Mononuclear cell (primary cell): ENCODE measurements around the gene CDH23. TPM values are rescaled to one million over a fixed set of nuclear protein-coding genes. Genes with fewer than 3 reads are reported as not detected.

Experiments used
- H3K27me3 ChIP-seq: 2 replicates; pipeline ENCODE4 v1.6.0; 2011; ENCODE audit warnings: low read length, control low read depth; ENCODE audit not compliant: insufficient read depth
- H3K4me1 ChIP-seq: 2 replicates; pipeline ENCODE4 v1.5.1; 2011; ENCODE audit warnings: mild to moderate bottlenecking, low read length, control low read depth; ENCODE audit not compliant: insufficient read depth
- H3K4me3 ChIP-seq: 2 replicates; pipeline ENCODE4 v1.5.1; 2011; ENCODE audit warnings: mild to moderate bottlenecking, low read length, moderate library complexity
- H3K9me3 ChIP-seq: 2 replicates; pipeline ENCODE4 v1.5.1; 2011; ENCODE audit warnings: low read depth, mild to moderate bottlenecking, control low read depth, low read length
- total RNA-seq: library from RNA; depleted of rRNA; stranded (reverse); fragments of >200 nt; gene quantifications from one replicate; pipeline ENCODE4 v1.2.3, GENCODE V29; 2012

CDH23 gene
- total RNA-seq, 1 donor, result 5.0 TPM

DNA sequence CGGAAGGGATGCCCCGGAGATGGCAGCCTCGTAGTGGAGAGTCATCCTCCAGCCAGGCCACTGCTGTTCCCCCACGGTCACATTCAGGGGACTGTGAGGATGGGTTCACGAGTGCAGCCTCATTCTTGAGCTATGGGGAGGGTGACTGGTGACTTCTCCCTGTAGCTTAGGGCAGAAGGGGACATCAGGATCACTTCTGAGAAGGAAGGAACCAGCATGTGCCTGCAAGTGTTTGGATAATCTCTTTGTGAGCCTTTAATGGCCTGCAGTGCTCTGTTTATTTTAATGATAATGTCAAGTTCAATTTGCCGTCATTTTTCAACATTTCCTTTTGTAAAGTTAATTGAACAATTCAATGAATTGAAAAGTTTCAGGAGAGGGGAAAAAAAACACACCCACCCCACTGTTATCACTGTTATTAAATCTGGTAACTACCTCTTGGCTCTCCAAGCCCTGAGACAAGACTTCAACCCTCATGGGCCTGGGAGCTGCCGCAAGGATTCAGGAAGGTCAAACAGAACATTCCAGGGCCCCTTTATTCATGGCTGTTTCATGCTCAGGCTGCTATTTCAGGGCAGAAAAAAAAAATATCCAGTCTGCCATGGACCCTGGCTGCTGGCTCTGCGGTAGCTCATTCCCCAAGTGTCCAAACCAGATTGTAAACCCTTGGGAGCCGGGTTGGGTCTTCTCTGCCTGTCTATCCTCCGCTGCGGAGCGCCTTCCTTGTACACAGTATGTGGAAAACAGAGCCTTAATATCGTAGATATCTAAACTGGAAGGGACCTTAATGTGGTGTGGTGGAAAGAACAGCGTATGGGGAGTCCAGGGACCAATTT is 100.4 kb downstream of the CDH23 start:
- Histone ChIP-seq H3K9me3 (no peaks in the 10 kb centered on the region), H3K4me1 (peaks cover 3% of the 10 kb centered on the region), H3K27me3 (no peaks in the 10 kb centered on the region), H3K4me3 (no peak overlapping the region)

DNA sequence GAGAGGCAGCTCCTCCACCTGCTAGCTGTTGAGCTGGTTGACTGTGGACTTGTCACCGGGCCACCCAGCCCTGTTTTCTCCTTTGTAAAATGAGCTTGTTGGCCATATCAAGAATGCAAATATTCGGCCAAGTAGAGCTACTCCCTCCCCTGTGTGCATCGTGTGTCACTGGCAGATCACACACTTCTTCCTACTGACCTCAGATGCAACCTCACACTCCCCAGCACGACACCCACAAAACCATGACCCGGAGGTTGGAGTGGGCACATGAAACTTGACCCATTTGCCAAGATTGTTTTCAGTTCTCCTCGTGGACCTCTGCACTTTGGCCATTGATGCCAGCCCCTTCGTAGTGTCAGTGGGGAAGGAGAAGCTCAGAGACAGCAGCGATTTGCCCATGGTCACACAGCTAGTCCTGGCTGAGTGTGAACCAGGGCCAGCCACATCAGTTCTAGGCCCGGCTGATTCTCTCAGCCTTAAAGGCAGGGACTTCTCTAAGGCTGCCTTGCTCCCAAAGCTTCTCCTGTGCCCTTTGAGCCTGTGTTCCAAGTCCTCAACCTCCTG is 101.1 kb downstream of the CDH23 start:
- Histone ChIP-seq H3K4me1 (peaks cover 3% of the 10 kb centered on the region), H3K9me3 (no peaks in the 10 kb centered on the region), H3K27me3 (no peaks in the 10 kb centered on the region), H3K4me3 (no peak overlapping the region)

DNA sequence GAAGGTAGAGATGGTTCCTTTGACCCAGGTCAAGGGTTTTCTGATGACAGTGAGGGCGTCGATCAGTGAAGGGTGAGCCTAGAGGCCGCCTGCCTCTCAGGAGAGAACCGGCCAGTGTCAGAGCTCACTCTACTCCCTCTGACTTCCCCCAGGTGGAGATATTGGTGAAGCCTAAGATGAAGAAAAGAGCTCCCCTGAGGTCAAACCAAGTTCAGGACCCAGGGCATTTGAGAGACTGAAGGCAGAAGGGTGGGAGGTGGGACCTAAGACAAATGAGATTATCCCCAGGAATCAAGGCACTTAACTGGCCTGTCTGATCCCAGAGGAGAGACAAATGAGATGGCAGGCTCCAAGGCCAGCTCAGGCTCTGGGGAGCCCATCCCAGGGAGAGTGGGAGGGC is 104.7 kb downstream of the CDH23 start:
- Histone ChIP-seq H3K27me3 (no peaks in the 10 kb centered on the region), H3K4me3 (no peak overlapping the region), H3K4me1 (no peaks in the 10 kb centered on the region), H3K9me3 (no peaks in the 10 kb centered on the region)

DNA sequence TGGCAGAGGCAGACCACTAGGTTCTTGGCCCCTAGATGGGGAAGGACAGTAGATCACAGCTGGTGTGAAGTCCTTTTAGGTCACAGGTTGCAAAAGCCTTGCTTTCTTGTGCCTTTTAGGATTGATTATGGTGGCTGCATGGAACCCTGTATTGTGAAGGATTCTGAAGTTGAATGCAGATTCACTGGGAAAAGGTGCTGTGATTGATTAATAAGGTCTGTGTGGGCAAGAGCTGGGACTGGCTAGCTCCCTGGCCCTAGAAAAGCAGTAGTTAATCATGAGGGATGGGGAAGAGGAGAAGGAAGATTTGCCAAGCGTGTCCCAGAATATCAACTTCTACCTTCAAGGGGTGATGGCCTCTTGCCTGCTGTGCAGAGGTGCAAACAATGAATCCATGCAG is 105.5 kb downstream of the CDH23 start:
- no peaks in the 10 kb centered on the region for H3K9me3 ChIP-seq
- no peaks in the 10 kb centered on the region for H3K27me3 ChIP-seq
- H3K4me3 ChIP-seq, result no peak overlapping the region
- H3K4me1 ChIP-seq, result no peaks in the 10 kb centered on the region

DNA sequence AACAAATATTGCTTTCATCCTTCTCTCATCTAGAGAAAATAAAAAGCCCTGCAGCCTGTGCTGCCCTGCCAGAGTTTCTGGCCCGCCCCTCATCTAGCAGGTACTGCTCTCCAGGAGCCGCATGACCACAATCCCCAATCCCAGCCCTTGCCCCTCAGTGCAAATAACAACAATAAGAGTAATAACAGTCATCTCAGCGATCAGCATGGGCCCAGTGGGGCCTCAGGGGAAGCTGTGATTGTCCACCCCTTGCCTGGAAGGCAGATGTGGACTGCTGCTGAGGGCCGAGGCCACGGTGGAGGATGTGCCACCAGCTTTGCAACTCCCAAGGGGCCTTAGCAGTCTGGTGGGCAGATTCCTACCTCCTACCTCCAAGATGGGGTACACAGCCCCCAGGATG is 106.1 kb downstream of the CDH23 start:
- H3K9me3 ChIP-seq, result no peaks in the 10 kb centered on the region
- H3K4me1 ChIP-seq, result no peaks in the 10 kb centered on the region
- H3K27me3 ChIP-seq, result no peaks in the 10 kb centered on the region
- H3K4me3 ChIP-seq, result no peak overlapping the region

DNA sequence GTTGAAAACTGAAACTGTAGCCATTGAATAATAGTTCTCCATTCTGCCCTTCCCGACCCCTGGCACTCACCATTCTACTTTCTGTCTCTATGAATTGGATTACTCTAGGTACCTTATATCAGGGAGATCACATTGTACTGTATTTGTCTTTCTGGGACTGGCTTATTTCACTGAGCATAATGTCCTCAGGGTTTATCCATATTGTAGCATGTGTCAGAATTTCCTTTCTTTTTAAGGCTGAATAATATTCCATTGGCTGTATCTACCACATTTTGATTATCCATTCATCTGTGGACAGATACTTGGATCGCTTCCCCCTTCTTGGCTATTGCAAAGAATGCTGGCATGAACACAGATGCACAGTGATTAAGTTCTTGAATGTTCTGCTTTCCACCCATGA is 107.4 kb downstream of the CDH23 start:
- Histone ChIP-seq H3K27me3 (no peaks in the 10 kb centered on the region), H3K4me3 (no peak overlapping the region), H3K9me3 (no peaks in the 10 kb centered on the region), H3K4me1 (no peaks in the 10 kb centered on the region)

DNA sequence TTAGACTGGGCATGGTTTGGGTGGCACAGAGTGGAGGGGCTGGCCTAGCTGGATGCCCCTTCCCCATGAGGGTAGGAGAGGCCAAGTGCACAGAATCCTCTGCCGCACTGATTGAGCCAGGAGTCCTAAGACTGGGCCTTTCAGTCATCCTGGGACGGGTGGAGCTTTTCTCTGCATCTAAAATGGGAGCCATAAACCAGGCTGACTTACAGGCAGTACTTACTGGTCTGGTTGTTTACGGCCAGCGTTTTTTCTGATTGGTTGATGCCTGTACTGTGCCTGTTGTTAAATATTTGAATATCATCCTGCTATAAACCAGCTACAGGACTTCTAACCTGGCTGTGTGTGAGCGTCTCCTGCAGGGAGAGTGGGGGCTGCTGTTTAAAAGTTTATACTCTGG is 107.8 kb downstream of the CDH23 start:
- Histone ChIP-seq H3K27me3 (no peaks in the 10 kb centered on the region), H3K4me3 (no peak overlapping the region), H3K9me3 (no peaks in the 10 kb centered on the region), H3K4me1 (no peaks in the 10 kb centered on the region)

DNA sequence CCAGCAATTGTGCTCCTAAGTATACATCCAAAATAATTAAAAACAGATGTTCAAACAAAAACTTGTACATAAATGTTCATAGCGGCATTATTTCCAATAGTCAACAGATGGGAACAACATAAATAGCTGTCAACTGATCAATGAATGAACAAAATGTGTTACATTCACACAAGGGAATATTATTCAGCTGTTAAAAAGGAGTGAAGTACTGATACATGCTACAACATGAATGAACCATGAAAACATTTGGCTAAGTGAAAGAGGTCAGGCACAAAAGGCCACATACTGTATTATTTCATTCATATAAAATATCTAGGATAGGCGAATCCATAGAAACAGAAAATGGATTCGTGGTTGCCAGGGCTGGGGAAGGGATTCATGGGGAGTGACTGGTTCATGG is 109.1 kb downstream of the CDH23 start:
- no peaks in the 10 kb centered on the region for H3K4me1 ChIP-seq
- no peak overlapping the region for H3K4me3 ChIP-seq
- no peaks in the 10 kb centered on the region for H3K27me3 ChIP-seq
- no peaks in the 10 kb centered on the region for H3K9me3 ChIP-seq

DNA sequence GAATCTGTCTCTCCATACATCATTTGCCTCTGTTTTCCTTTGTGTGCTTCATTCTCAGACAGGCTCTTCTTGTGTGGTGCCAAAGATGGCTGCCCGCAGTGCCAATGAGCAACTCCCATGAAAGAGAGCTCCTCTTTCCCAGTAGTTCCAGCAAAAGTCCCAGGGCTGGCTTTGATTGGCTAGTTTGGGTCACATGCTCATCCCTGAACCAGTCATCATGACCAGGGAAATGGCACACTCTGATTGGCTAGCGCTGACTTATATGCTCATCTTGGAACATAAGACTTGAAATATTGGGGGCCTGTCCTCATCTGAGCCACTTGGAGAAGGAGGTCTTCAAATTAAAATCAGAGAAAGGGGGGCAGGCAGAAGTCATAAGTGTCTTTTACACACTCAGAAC is 112.7 kb downstream of the CDH23 start:
- Histone ChIP-seq H3K9me3 (no peaks in the 10 kb centered on the region), H3K4me1 (no peaks in the 10 kb centered on the region), H3K4me3 (no peak overlapping the region), H3K27me3 (no peaks in the 10 kb centered on the region)

DNA sequence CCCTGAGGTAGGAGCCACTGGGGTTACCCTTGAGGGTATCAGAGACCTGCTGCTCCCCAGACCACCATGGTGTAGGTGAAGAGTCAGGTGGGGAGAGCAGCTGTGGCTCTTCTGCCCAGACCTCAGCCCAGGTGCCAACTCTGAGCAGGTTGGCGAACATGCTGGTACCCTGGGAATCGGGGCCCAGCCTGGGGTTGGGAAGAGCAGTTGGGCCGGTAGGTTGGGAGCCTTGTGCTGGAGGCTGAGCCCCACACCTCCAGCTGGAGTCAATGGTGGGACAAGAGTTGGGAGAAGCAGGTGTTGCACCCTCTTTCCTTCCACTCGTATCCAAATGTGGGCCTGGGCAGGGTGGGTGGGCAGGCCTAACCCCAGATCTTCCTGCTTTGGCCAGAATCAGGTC is 114.5 kb downstream of the CDH23 start:
- Histone ChIP-seq H3K9me3 (no peaks in the 10 kb centered on the region), H3K4me3 (no peak overlapping the region), H3K27me3 (no peaks in the 10 kb centered on the region), H3K4me1 (no peaks in the 10 kb centered on the region)

DNA sequence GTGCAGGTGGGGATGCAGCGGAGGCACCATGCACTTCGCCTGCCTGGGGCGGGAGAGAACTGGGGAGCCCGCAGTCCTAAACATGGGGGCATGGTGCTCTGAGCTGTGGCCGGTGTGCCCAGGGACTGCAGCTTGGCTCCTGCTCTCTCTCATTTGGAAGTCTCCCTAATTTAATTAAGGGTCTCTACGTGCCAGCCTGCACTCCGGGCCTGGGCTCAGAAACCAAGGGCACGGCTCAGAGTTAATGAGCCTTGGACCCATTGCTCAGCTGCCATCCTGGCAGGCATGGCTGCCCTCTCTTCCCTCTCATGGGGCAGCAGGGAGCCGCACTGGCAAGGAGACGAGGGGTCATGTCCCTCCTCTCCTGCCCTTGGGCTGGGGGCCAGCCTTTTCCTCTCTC is 115.6 kb downstream of the CDH23 start:
- H3K4me3 ChIP-seq, result no peak overlapping the region
- no peaks in the 10 kb centered on the region for H3K9me3 ChIP-seq
- no peaks in the 10 kb centered on the region for H3K27me3 ChIP-seq
- H3K4me1 ChIP-seq, result no peaks in the 10 kb centered on the region

DNA sequence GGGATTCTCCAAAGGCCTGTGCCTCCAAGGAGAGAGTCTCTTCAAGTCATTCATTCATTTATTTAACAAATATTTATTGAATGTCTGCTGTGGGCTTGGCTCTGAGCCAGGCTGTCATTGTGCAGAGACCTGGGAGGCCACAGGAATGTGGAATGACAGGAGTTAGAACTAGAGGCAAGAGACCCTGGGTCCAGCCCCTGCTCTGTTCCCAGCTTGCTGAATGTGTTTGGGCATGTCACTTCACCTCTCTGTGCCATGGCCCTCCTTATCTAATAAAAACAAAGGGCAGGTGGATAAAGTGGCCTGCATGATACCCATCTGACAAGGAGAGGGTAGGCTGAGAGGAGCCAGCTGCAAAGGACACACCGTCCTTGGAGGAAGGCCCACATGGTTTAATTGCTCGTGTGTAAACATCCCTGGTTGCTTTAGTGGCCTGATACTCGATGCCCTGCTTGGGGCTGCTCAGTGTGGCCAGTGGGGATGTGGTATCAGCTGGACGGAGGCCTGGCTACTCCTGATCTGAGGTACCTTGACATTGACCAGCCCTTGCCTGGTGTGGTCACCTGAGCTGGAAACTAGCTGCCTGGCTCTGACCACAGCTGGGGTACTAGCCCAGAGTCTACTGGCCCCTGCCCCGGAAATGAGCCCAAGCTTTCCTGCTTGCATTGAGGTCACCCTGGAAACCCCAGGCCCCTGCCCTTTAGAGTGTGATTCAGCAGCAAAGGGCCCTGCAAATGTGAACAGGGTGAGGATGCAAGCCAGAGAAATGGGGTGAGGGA is 116.2 kb downstream of the CDH23 start:
- no peaks in the 10 kb centered on the region for H3K27me3 ChIP-seq
- H3K4me3 ChIP-seq, result no peak overlapping the region
- H3K4me1 ChIP-seq, result no peaks in the 10 kb centered on the region
- H3K9me3 ChIP-seq, result no peaks in the 10 kb centered on the region

DNA sequence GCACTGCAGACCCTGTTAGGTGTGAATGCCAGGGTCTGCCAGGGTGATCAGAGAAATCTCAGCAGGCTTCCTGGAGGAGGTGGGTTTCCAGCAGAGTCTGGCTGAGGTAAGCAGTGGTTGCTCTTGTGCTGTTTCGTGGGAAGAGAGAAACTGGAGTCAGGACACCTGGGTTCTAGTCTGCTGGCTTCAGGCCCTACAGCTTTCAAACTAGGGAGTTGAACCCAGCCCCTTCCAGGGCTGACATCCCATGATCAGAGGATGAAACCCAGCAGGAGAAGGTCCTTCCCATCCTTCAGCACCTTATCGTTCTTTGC is 116.8 kb downstream of the CDH23 start:
- no peaks in the 10 kb centered on the region for H3K9me3 ChIP-seq
- no peaks in the 10 kb centered on the region for H3K27me3 ChIP-seq
- no peak overlapping the region for H3K4me3 ChIP-seq
- H3K4me1 ChIP-seq, result no peaks in the 10 kb centered on the region

DNA sequence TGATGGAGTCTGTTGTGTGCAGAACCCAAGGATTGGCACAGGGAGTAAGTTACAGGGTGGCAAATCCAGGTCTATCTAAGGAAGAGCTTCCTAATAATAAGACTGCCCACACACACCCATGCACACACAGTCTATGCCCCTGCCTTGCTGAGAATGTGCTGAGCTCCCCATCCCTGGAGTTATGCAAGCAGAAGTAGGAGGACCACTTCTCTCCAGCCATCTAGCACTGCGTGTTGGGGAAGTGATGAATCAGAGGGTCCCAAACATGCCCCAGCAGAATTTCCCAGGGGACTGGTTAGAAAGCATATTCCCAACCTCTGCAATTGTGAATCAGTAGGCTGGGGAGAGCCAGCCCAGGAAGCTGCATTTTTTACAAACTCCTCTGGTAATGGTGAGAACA is 117.2 kb downstream of the CDH23 start:
- no peaks in the 10 kb centered on the region for H3K9me3 ChIP-seq
- H3K4me1 ChIP-seq, result no peaks in the 10 kb centered on the region
- no peak overlapping the region for H3K4me3 ChIP-seq

DNA sequence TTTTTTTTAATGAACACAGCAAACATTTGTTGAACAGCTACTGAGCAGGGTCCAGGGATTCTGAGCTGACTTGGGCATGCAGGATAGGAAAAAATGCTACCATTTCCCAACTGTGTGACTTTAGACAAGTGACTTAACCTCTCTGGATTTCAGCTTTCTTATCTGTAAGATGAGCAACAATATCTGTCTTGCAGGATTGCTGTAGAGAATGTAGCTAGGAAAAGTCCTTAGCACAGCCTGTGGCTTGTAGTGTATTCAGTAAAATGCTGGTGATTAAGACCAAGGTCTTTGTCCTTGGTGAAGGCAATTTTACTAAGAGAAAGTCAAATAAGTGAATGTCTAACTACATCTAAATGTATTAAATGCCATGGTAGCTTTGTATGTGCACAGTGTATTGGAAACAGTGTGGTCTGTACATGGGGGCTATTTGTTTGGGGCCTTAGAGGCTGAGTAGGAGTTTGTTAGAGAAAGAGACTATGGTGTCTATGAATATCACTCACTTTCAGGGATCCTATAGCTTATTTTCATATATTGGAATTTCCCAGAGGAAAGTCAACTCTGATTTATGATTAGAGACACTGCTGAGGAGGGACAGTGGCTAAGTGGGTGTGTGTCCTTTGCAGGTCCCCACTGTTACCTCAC is 118.9 kb downstream of the CDH23 start:
- no peaks in the 10 kb centered on the region for H3K9me3 ChIP-seq
- H3K4me1 ChIP-seq, result no peaks in the 10 kb centered on the region
- H3K27me3 ChIP-seq, result no peaks in the 10 kb centered on the region
- H3K4me3 ChIP-seq, result no peak overlapping the region

More for the DNA sequence above, 117.2 kb downstream of the CDH23 start:
- no peaks in the 10 kb centered on the region for H3K27me3 ChIP-seq
